ENCODE measurements around the gene REM1.

Gene REM1

GRCh38 chr20:31522731-31523130 lies 47.6 kb downstream of the REM1 start:
- in situ Hi-C loops (cut with HindIII; ENCODE audit: low sequenced_read_pairs) = no loop called here

DNA sequence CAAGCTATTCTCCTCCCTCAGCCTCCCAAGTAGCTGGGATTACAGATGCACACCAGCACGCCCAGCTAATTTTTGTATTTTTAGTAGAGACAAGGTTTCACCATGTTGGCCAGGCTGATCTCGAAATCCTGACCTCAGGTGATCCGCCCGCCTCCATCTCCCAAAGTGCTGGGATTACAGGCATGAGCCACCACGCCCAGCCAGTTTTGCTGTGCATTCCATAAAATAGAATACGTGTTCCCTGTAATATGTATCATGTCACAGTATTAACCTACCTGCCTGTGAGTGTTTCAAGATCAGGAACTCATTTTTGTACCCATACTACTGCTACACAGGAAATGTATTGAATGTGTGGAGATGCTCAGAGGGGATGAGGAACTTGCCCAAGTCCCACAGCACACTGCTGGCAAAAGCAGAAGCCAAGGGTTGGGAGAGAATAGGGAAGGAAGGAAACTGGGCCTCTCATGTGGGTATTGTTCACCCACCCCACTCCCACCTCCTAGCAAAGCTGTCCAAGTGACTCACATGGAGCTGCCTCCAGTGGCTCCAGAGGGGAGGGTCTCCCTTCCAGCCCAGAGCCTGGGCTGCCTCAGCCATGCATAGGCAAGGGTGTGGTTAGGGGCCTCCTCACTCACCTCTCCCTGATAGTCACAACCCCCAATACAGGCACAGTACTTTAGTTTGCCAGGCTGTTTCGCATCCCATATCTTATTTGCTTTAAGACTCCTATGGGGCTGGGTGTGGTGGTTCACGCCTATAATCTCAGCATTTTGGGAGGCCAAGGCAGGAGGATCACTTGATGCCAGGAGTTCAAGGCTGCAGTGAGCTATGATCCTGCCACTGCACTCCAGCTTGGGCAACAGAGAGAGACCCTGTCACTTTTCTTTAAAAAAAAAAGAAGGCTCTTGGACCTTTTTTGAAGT lies 48.5 kb downstream of the REM1 start:
- in situ Hi-C loops (cut with HindIII; ENCODE audit: low sequenced_read_pairs) = no loop called here

- in situ Hi-C loops (cut with HindIII; ENCODE audit: low sequenced_read_pairs) = no loop called here
These were observed 52.2 kb downstream of the REM1 start for GRCh38 chr20:31527266-31527665.
